HEK293T (cell line): ENCODE data around the gene ZNF202.

Experiments
- CTCF ChIA-PET: fragments of 350-600 bp; formaldehyde crosslinking; extraction: SDS; loops from one replicate; lab custom pipeline; 2021; ENCODE audit warnings: antibody characterized with exemption, inconsistent platforms; lab: Yijun Ruan, JAX
- POLR2A ChIA-PET: fragments of 350-600 bp; formaldehyde crosslinking; extraction: SDS; loops from one replicate; lab custom pipeline; 2020; ENCODE audit warnings: antibody characterized with exemption, inconsistent platforms; lab: Yijun Ruan, JAX
- DNase-seq: peaks from one replicate; pipeline ENCODE4 v3.0.0; 2012; ENCODE audit warnings: mixed read lengths; ENCODE audit errors: extremely low spot score
- ARNT ChIP-seq: fragments of 450-650 bp; IDR thresholded peaks from 2 replicates; pipeline ENCODE4 v1.6.1; 2017; ENCODE audit warnings: mild to moderate bottlenecking
- BHLHE40 ChIP-seq: fragments of 450-650 bp; IDR thresholded peaks from 2 replicates; pipeline ENCODE4 v1.6.1; 2016; ENCODE audit warnings: mild to moderate bottlenecking, moderate library complexity, borderline replicate concordance
- CTBP1 ChIP-seq: fragments of 450-650 bp; IDR thresholded peaks from 2 replicates; pipeline ENCODE4 v1.6.1; 2016; ENCODE audit warnings: borderline replicate concordance
- ELF4 ChIP-seq: fragments of 450-650 bp; IDR thresholded peaks from 2 replicates; pipeline ENCODE4 v1.6.1; 2017; ENCODE audit warnings: antibody characterized with exemption
- FOXA1 ChIP-seq: fragments of 450-650 bp; IDR thresholded peaks from 2 replicates; pipeline ENCODE4 v1.6.1; 2016; ENCODE audit warnings: mild to moderate bottlenecking
- FOXK2 ChIP-seq: fragments of 450-650 bp; IDR thresholded peaks from 2 replicates; pipeline ENCODE4 v1.6.1; 2016; ENCODE audit warnings: mild to moderate bottlenecking
- FOXM1 ChIP-seq: fragments of 450-650 bp; IDR thresholded peaks from 2 replicates; pipeline ENCODE4 v1.6.1; 2017; ENCODE audit warnings: mild to moderate bottlenecking, borderline replicate concordance
- HDGF ChIP-seq: fragments of 450-650 bp; IDR thresholded peaks from 2 replicates; pipeline ENCODE4 v1.6.1; 2017; ENCODE audit warnings: antibody characterized with exemption, borderline replicate concordance
- L3MBTL2 ChIP-seq: fragments of 450-650 bp; conservative IDR thresholded peaks from 2 replicates; pipeline ENCODE4 v1.6.1; 2016; ENCODE audit warnings: mild to moderate bottlenecking
- LEF1 ChIP-seq: fragments of 450-650 bp; IDR thresholded peaks from 2 replicates; pipeline ENCODE4 v1.6.1; 2017; ENCODE audit warnings: mild to moderate bottlenecking, borderline replicate concordance
- NFRKB ChIP-seq: fragments of 450-650 bp; IDR thresholded peaks from 2 replicates; pipeline ENCODE4 v1.6.1; 2016; ENCODE audit warnings: mild to moderate bottlenecking, moderate library complexity
- PKNOX1 ChIP-seq: fragments of 450-650 bp; IDR thresholded peaks from 2 replicates; pipeline ENCODE4 v1.6.1; 2016
- SP1 ChIP-seq: fragments of 450-650 bp; IDR thresholded peaks from 2 replicates; pipeline ENCODE4 v1.6.1; 2017
- SUZ12 ChIP-seq: fragments of 450-650 bp; IDR thresholded peaks from 2 replicates; pipeline ENCODE4 v1.6.1; 2016; ENCODE audit warnings: mild to moderate bottlenecking
- TARDBP ChIP-seq: fragments of 450-650 bp; IDR thresholded peaks from 2 replicates; pipeline ENCODE4 v1.6.1; 2016
- ZNF384 ChIP-seq: fragments of 450-650 bp; IDR thresholded peaks from 2 replicates; pipeline ENCODE4 v1.6.1; 2016

Gene ZNF202

GRCh38 chr11:123773026-123773425 lies 31.6 kb upstream of the ZNF202 start:
- TF ChIP-seq BHLHE40 (no peak), FOXM1 (no peak), ELF4 (no peak), SP1 (no peak), LEF1 (no peak), ARNT (no peak), ZNF384 (no peak), NFRKB (no peak), PKNOX1 (no peak), CTBP1 (no peak), FOXK2 (no peak), SUZ12 (no peak)
- ChIA-PET CTCF (no interaction called here), POLR2A (no interaction called here)

GRCh38 chr11:123771664-123772063 lies 30.2 kb upstream of the ZNF202 start:
- POLR2A ChIA-PET, result no interaction called here
- TF ChIP-seq LEF1 (no peak), ARNT (no peak), PKNOX1 (no peak), SUZ12 (no peak), TARDBP (no peak), BHLHE40 (no peak), SP1 (no peak), ZNF384 (no peak), FOXA1 (no peak), FOXK2 (no peak), HDGF (no peak), L3MBTL2 (no peak), CTBP1 (no peak), FOXM1 (no peak), NFRKB (no peak), ELF4 (no peak)
- CTCF ChIA-PET, result no interaction called here
- DNase-seq, result no peak

More at GRCh38 chr11:123773026-123773425, 31.6 kb upstream of the ZNF202 start:
- DNase-seq, result no peak

GRCh38 chr11:123770712-123771111 lies 29.3 kb upstream of the ZNF202 start:
- no peak for DNase-seq
- POLR2A ChIA-PET, result no interaction called here
- TF ChIP-seq ELF4, result no peak
- TF ChIP-seq LEF1, result no peak
- TF ChIP-seq FOXK2, result no peak
- no peak for TF ChIP-seq ARNT
- no peak for TF ChIP-seq HDGF
- no peak for TF ChIP-seq PKNOX1
- TF ChIP-seq NFRKB, result no peak
- no peak for TF ChIP-seq ZNF384
- TF ChIP-seq TARDBP, result no peak
- TF ChIP-seq SP1, result no peak
- no peak for TF ChIP-seq BHLHE40
- TF ChIP-seq CTBP1, result no peak
- TF ChIP-seq L3MBTL2, result no peak
- CTCF ChIA-PET, result no interaction called here

GRCh38 chr11:123765601-123766000 lies 24.1 kb upstream of the ZNF202 start:
- DNase-seq, result no peak
- ChIA-PET POLR2A (interaction anchor here (0.7 kb wide), 1 partner anchor 9 kb away, joined by 3 read pairs; no protein-coding TSS in a partner anchor), CTCF (no interaction called here)
- TF ChIP-seq FOXA1 (no peak), LEF1 (no peak), SP1 (no peak), PKNOX1 (no peak), CTBP1 (no peak), FOXM1 (no peak), HDGF (no peak), NFRKB (no peak), FOXK2 (no peak)

GRCh38 chr11:123762422-123762821 lies 21.0 kb upstream of the ZNF202 start:
- TF ChIP-seq HDGF (no peak), SUZ12 (no peak), FOXA1 (no peak), FOXK2 (no peak), ZNF384 (no peak), ELF4 (no peak), CTBP1 (no peak), PKNOX1 (no peak), SP1 (no peak), FOXM1 (no peak), NFRKB (no peak), L3MBTL2 (no peak), LEF1 (no peak)
- DNase-seq, result no peak
- POLR2A ChIA-PET, result no interaction called here
- CTCF ChIA-PET, result interaction anchor here (0.6 kb wide), 1 partner anchor 1858 kb away, joined by 3 read pairs; no protein-coding TSS in a partner anchor
